A673 (cell line): Measurements from ENCODE around the gene OR6C65.
"Not testable (repeated sequence)": the region's sequence is repeated elsewhere in the genome, so short reads cannot be mapped to it uniquely, and the experiment has no call there.

Experiments used
- EZH2 ChIP-seq: fragments of 200-600 bp; sonication (generic); IDR thresholded peaks from 2 replicates; pipeline ENCODE4 v1.6.1; 2017; ENCODE audit warnings: borderline replicate concordance, low read depth, mild to moderate bottlenecking, mixed read lengths, antibody characterized with exemption, low read length; ENCODE audit not compliant: poor library complexity, severe bottlenecking
- TF ChIP-seq, protein P1 (sequence below): fragments of 300-800, 200-600 bp; sonication (generic); conservative IDR thresholded peaks from 2 replicates; pipeline ENCODE4 v1.5.1; 2017; ENCODE audit warnings: low read depth, mild to moderate bottlenecking, antibody characterized with exemption, low read length, moderate library complexity, mixed read lengths

DNA sequence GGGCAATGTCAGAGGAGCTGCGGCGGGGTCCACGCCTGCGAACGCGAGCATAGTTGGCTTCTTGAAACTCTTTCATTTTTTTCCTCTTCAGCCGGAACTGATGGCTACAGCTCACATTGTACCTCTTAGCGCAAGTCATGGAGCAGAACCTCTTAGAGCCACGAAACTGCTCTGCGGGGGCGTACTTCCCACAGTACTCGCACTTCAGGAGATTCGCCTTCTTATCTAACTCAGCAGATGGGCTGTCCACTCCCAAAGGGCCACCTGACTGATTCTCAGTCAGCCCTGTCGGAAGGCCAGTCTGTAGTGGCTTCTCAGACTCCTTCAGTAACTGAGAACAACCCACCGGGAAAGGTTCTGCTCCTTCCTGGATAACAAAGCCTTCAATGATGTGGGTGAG, 11.8 kb downstream of the OR6C65 start:
- TF ChIP-seq, protein P1, sequence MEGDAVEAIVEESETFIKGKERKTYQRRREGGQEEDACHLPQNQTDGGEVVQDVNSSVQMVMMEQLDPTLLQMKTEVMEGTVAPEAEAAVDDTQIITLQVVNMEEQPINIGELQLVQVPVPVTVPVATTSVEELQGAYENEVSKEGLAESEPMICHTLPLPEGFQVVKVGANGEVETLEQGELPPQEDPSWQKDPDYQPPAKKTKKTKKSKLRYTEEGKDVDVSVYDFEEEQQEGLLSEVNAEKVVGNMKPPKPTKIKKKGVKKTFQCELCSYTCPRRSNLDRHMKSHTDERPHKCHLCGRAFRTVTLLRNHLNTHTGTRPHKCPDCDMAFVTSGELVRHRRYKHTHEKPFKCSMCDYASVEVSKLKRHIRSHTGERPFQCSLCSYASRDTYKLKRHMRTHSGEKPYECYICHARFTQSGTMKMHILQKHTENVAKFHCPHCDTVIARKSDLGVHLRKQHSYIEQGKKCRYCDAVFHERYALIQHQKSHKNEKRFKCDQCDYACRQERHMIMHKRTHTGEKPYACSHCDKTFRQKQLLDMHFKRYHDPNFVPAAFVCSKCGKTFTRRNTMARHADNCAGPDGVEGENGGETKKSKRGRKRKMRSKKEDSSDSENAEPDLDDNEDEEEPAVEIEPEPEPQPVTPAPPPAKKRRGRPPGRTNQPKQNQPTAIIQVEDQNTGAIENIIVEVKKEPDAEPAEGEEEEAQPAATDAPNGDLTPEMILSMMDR: not testable (repeated sequence)
- TF ChIP-seq EZH2: not testable (repeated sequence)
